ENCODE data around the gene COL11A2.

COL11A2 gene

GRCh38 chr6:33206864-33207551 lies 14.7 kb upstream of the COL11A2 start:
- no peak overlapping the region for H3K27ac ChIP-seq (ENCODE audit: low read depth, low read length)
- H3K9me3 ChIP-seq (ENCODE audit: control insufficient read depth, insufficient read depth, low read length), result no peaks in the 10 kb centered on the region
- H3K27me3 ChIP-seq (ENCODE audit: control insufficient read depth, insufficient read depth, low read length), result peaks cover 46% of the 10 kb centered on the region
- no peak overlapping the region for H3K9ac ChIP-seq (ENCODE audit: low read depth, low read length)
- H3K4me1 ChIP-seq (ENCODE audit: control insufficient read depth, insufficient read depth, low read length), result peaks cover 17% of the 10 kb centered on the region
- peak overlapping the region; percentile 91; the same call in 1 of the 2 replicates for H3K4me3 ChIP-seq (ENCODE audit: low read depth, low read length)
- H3K36me3 ChIP-seq (ENCODE audit: control insufficient read depth, insufficient read depth, low read length), result peaks cover 37% of the 10 kb centered on the region

DNA sequence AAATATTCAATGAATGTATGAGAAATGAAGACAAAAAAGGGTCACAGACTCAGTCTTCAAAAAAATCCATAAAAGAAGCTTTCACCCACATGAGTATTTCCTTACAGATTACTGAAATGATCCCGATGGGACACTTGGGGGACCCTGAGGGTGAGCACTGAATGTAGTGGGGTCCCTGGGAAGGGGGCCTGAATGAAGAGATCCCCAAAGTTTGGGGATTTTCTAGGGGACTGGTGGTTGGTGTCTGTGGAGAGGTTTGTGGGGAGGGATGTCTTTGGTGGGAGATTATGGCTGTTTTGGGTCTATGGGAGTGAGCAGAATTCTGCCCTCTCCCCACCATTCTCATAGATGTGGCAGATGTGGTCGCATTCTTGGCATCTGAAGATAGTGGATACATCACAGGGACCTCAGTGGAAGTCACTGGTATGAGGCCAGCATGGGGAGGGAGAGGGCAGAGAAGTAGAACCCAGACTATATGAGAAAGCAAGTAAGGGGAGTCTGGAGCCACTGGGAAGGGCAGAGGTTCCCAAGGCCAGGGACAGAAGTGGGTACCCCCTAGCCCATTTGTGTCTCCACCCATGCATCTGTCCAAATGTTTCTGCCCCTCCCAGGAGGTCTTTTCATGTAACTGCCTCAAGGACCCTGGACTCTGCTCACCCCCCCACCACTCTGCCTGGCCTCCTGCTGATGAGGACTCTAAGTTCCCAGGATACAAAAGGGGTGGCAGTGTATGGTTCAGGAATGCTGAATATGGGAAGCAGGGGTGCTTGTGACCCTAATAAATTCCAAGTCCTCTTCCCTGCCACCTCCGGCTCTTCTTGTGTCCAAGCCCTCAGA lies 14.0 kb upstream of the COL11A2 start:
- H3K27ac ChIP-seq (ENCODE audit: low read depth, low read length), result no peak overlapping the region
- H3K4me3 ChIP-seq (ENCODE audit: low read depth, low read length), result no peak overlapping the region

GRCh38 chr6:33205191-33206026 lies 13.1 kb upstream of the COL11A2 start:
- Histone ChIP-seq H3K36me3 (ENCODE audit: control insufficient read depth, insufficient read depth, low read length) (peaks cover 32% of the 10 kb centered on the region), H3K27ac (ENCODE audit: low read depth, low read length) (peak overlapping the region; percentile 54), H3K4me1 (ENCODE audit: control insufficient read depth, insufficient read depth, low read length) (peaks cover 19% of the 10 kb centered on the region), H3K4me3 (ENCODE audit: low read depth, low read length) (peak overlapping the region; percentile 90), H3K27me3 (ENCODE audit: control insufficient read depth, insufficient read depth, low read length) (peaks cover 33% of the 10 kb centered on the region), H3K9me3 (ENCODE audit: control insufficient read depth, insufficient read depth, low read length) (no peaks in the 10 kb centered on the region), H3K9ac (ENCODE audit: low read depth, low read length) (no peak overlapping the region)

More for the DNA sequence above, 14.0 kb upstream of the COL11A2 start:
- H3K9ac ChIP-seq (ENCODE audit: low read depth, low read length), result no peak overlapping the region
- H3K9me3 ChIP-seq (ENCODE audit: control insufficient read depth, insufficient read depth, low read length), result no peaks in the 10 kb centered on the region
- H3K27me3 ChIP-seq (ENCODE audit: control insufficient read depth, insufficient read depth, low read length), result peaks cover 39% of the 10 kb centered on the region
- peaks cover 19% of the 10 kb centered on the region for H3K4me1 ChIP-seq (ENCODE audit: control insufficient read depth, insufficient read depth, low read length)
- peaks cover 37% of the 10 kb centered on the region for H3K36me3 ChIP-seq (ENCODE audit: control insufficient read depth, insufficient read depth, low read length)

DNA sequence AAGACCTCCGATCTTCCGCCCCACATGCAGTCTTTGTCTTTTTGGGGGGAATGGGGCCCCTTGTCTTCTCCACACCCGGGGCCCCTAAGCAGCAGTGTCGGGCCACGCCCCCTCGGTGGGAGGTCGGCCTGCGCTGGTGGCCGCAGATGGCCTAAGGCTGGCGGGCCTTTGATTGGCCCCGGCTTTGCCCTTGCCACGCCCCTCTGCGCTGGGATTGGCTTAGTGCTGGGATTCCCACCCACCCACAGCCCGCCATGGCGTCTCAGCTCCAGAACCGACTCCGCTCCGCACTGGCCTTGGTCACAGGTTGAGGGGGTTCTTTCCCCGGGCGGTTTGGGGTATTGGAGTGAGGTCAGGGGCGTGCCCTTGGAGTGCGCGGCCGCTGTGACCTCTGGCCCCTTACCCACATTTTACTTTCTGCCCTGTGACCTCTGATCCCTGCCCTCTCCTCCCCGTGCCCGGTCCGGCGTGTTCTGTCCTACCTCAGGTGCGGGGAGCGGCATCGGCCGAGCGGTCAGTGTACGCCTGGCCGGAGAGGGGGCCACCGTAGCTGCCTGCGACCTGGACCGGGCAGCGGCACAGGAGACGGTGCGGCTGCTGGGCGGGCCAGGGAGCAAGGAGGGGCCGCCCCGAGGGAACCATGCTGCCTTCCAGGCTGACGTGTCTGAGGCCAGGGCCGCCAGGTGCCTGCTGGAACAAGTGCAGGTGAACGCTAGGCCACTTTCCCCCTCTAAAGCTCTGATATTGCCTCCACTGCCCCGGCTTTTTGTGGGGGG lies 12.3 kb upstream of the COL11A2 start, which contains the start of gene HSD17B8:
Gene HSD17B8, plus strand, starts transcription at position 241 of the 776 bp plus-strand sequence. Its CDS starts 14 bp downstream, at position 255.
- H3K4me1 ChIP-seq (ENCODE audit: control insufficient read depth, insufficient read depth, low read length), result peaks cover 19% of the 10 kb centered on the region
- peaks cover 24% of the 10 kb centered on the region for H3K36me3 ChIP-seq (ENCODE audit: control insufficient read depth, insufficient read depth, low read length)
- H3K4me3 ChIP-seq (ENCODE audit: low read depth, low read length), result peak within 1 kb of the TSS; percentile 90
- peak within 1 kb of the TSS; percentile 50; the same call in 1 of the 2 replicates for H3K9ac ChIP-seq (ENCODE audit: low read depth, low read length)
- H3K27ac ChIP-seq (ENCODE audit: low read depth, low read length), result peak within 1 kb of the TSS; percentile 54
- no peaks in the 10 kb centered on the region for H3K9me3 ChIP-seq (ENCODE audit: control insufficient read depth, insufficient read depth, low read length)
- peaks cover 30% of the 10 kb centered on the region for H3K27me3 ChIP-seq (ENCODE audit: control insufficient read depth, insufficient read depth, low read length)

DNA sequence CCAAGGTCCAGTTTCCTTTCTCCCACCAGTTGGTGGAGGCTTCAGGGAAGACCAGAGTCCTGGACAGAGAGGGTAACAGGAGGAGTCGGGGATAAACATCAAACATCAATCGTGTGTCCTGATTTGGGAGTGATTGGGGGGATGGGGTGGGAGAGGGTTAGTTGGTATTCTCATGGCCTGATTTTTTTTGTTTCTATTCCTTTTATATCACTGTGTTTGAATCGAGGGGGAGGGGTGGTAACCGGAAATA lies 11.8 kb upstream of the COL11A2 start:
- peaks cover 19% of the 10 kb centered on the region for H3K4me1 ChIP-seq (ENCODE audit: control insufficient read depth, insufficient read depth, low read length)
- peaks cover 21% of the 10 kb centered on the region for H3K36me3 ChIP-seq (ENCODE audit: control insufficient read depth, insufficient read depth, low read length)
- H3K9me3 ChIP-seq (ENCODE audit: control insufficient read depth, insufficient read depth, low read length), result no peaks in the 10 kb centered on the region
- H3K27me3 ChIP-seq (ENCODE audit: control insufficient read depth, insufficient read depth, low read length), result peaks cover 30% of the 10 kb centered on the region
- H3K27ac ChIP-seq (ENCODE audit: low read depth, low read length), result peak overlapping the region; percentile 15
- no peak overlapping the region for H3K9ac ChIP-seq (ENCODE audit: low read depth, low read length)
- H3K4me3 ChIP-seq (ENCODE audit: low read depth, low read length), result peak overlapping the region; percentile 90; the same call in 1 of the 2 replicates

GRCh38 chr6:33203443-33204164 lies 11.3 kb upstream of the COL11A2 start:
- H3K9ac ChIP-seq (ENCODE audit: low read depth, low read length), result no peak overlapping the region
- H3K27me3 ChIP-seq (ENCODE audit: control insufficient read depth, insufficient read depth, low read length), result peaks cover 30% of the 10 kb centered on the region
- no peaks in the 10 kb centered on the region for H3K9me3 ChIP-seq (ENCODE audit: control insufficient read depth, insufficient read depth, low read length)
- peaks cover 16% of the 10 kb centered on the region for H3K4me1 ChIP-seq (ENCODE audit: control insufficient read depth, insufficient read depth, low read length)
- peak overlapping the region; percentile 90; the same call in 1 of the 2 replicates for H3K4me3 ChIP-seq (ENCODE audit: low read depth, low read length)
- H3K27ac ChIP-seq (ENCODE audit: low read depth, low read length), result peak overlapping the region; percentile 15
- peaks cover 21% of the 10 kb centered on the region for H3K36me3 ChIP-seq (ENCODE audit: control insufficient read depth, insufficient read depth, low read length)

DNA sequence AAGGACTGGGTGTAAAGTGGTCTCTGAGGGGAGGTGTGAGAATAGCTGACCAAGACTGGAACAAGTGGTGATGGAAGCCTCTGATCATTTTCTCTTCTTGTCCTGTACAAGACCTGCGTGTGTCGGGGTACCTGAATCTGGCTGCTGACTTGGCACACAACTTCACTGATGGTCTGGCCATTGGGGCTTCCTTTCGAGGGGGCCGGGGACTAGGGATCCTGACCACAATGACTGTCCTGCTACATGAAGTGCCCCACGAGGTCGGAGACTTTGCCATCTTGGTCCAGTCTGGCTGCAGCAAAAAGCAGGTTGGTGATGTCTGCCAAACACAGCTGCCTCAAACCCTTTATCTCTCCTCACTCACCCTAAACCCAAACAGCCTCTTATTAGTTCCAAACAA lies 10.5 kb upstream of the COL11A2 start:
- H3K9me3 ChIP-seq (ENCODE audit: control insufficient read depth, insufficient read depth, low read length), result no peaks in the 10 kb centered on the region
- H3K36me3 ChIP-seq (ENCODE audit: control insufficient read depth, insufficient read depth, low read length), result peaks cover 21% of the 10 kb centered on the region
- H3K4me3 ChIP-seq (ENCODE audit: low read depth, low read length), result no peak overlapping the region
- H3K4me1 ChIP-seq (ENCODE audit: control insufficient read depth, insufficient read depth, low read length), result peaks cover 16% of the 10 kb centered on the region
- no peak overlapping the region for H3K27ac ChIP-seq (ENCODE audit: low read depth, low read length)
- H3K27me3 ChIP-seq (ENCODE audit: control insufficient read depth, insufficient read depth, low read length), result peaks cover 28% of the 10 kb centered on the region
- no peak overlapping the region for H3K9ac ChIP-seq (ENCODE audit: low read depth, low read length)

GRCh38 chr6:33201935-33202334 lies 9.7 kb upstream of the COL11A2 start:
- H3K27me3 ChIP-seq (ENCODE audit: control insufficient read depth, insufficient read depth, low read length), result peaks cover 20% of the 10 kb centered on the region
- peaks cover 21% of the 10 kb centered on the region for H3K36me3 ChIP-seq (ENCODE audit: control insufficient read depth, insufficient read depth, low read length)
- H3K9me3 ChIP-seq (ENCODE audit: control insufficient read depth, insufficient read depth, low read length), result no peaks in the 10 kb centered on the region
- peaks cover 16% of the 10 kb centered on the region for H3K4me1 ChIP-seq (ENCODE audit: control insufficient read depth, insufficient read depth, low read length)
- H3K27ac ChIP-seq (ENCODE audit: low read depth, low read length), result no peak overlapping the region
- H3K9ac ChIP-seq (ENCODE audit: low read depth, low read length), result no peak overlapping the region
- H3K4me3 ChIP-seq (ENCODE audit: low read depth, low read length), result peak overlapping the region; percentile 92

DNA sequence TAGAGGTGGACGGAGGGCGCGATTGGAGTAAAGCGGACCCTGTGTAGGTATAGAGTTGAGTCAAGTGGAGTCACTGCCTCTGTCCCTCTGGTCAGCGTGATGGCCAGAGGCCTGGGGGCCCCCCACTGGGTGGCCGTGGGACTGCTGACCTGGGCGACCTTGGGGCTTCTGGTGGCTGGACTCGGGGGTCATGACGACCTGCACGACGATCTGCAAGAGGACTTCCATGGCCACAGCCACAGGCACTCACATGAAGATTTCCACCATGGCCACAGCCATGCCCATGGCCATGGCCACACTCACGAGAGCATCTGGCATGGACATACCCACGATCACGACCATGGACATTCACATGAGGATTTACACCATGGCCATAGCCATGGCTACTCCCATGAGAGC lies 8.9 kb upstream of the COL11A2 start:
- Histone ChIP-seq H3K27ac (ENCODE audit: low read depth, low read length) (peak overlapping the region; percentile 98), H3K9me3 (ENCODE audit: control insufficient read depth, insufficient read depth, low read length) (no peaks in the 10 kb centered on the region), H3K36me3 (ENCODE audit: control insufficient read depth, insufficient read depth, low read length) (peaks cover 23% of the 10 kb centered on the region), H3K4me1 (ENCODE audit: control insufficient read depth, insufficient read depth, low read length) (peaks cover 16% of the 10 kb centered on the region), H3K27me3 (ENCODE audit: control insufficient read depth, insufficient read depth, low read length) (peaks cover 12% of the 10 kb centered on the region), H3K9ac (ENCODE audit: low read depth, low read length) (peak overlapping the region; percentile 89), H3K4me3 (ENCODE audit: low read depth, low read length) (peak overlapping the region; percentile 92)

Data from HUES48 (cell line).